Stimulated activated naive CD8-positive, alpha-beta T cell treated with anti-CD3 and anti-CD28 coated beads, Interleukin-15, amount 100 ng/mL, for 72 hours (primary cell): ENCODE data around the gene MUTYH.

Experiments used
- ATAC-seq: fragments of 150-1000 bp; cut with Tn5 transposase; 2 replicates; pipeline ENCODE4 v1.10.0; 2021; ENCODE audit warnings: mild to moderate bottlenecking, moderate library complexity
- DNase-seq, 2 donors: peaks; one replicate each; pipeline ENCODE4 v3.0.0; 2021 to 2022
- H3K27ac Mint-ChIP-seq, 2 donors: one replicate each; pipeline ENCODE4 v1.8.0; 2022; ENCODE audit warnings: mild to moderate bottlenecking in 2 of 2, mixed read lengths in 2 of 2, moderate library complexity in 2 of 2
- H3K27me3 Mint-ChIP-seq: one replicate; pipeline ENCODE4 v1.8.0; 2022; ENCODE audit warnings: mixed read lengths
- H3K4me1 Mint-ChIP-seq: one replicate; pipeline ENCODE4 v1.8.0; 2022; ENCODE audit warnings: mild to moderate bottlenecking, mixed read lengths
- H3K4me3 Mint-ChIP-seq, 2 donors: one replicate each; pipeline ENCODE4 v1.8.0; 2022; ENCODE audit warnings: mild to moderate bottlenecking in 2 of 2, mixed read lengths in 2 of 2, moderate library complexity in 1 of 2
- H3K9me3 Mint-ChIP-seq, 2 donors: one replicate each; pipeline ENCODE4 v1.8.0; 2022; ENCODE audit warnings: mixed read lengths in 2 of 2

Gene MUTYH

GRCh38 chr1:45334308-45335245, 5.7 kb downstream of the MUTYH start:
- H3K4me3 Mint-ChIP-seq, result no peak overlapping the region
- ATAC-seq (no peak), DNase-seq (no peak)
- peak overlapping the region; percentile 20 to 75 for H3K27ac Mint-ChIP-seq
- H3K9me3 Mint-ChIP-seq, result peaks cover 8 to 10% of the 10 kb centered on the region in 2 donors
- H3K27me3 Mint-ChIP-seq, result no peaks in the 10 kb centered on the region
- H3K4me1 Mint-ChIP-seq, result peaks cover 35% of the 10 kb centered on the region

DNA sequence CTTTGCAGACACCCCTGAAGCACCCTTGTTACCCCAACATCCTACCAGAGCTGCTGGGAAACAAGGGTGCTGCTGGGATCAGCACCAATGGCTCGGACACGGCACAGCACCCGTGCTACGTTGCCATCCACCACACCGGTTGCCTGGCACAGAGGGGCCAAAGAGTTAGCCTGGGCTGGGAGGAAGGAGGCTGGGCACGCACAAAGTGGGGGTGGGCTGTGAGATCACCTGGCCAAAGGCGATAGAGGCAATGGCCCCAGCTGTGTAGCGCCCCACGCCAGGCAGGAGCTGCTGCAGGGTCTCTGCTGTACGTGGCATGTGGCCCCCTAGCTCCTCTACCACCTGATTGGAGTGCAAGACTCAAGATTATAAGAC, 7.9 kb downstream of the MUTYH start:
- peaks cover 39% of the 10 kb centered on the region for H3K4me1 Mint-ChIP-seq
- ATAC-seq (no peak), DNase-seq (no peak)
- H3K9me3 Mint-ChIP-seq, result no peaks in the 10 kb centered on the region
- H3K27ac Mint-ChIP-seq, result no peak overlapping the region
- H3K4me3 Mint-ChIP-seq, result no peak overlapping the region
- H3K27me3 Mint-ChIP-seq, result no peaks in the 10 kb centered on the region

DNA sequence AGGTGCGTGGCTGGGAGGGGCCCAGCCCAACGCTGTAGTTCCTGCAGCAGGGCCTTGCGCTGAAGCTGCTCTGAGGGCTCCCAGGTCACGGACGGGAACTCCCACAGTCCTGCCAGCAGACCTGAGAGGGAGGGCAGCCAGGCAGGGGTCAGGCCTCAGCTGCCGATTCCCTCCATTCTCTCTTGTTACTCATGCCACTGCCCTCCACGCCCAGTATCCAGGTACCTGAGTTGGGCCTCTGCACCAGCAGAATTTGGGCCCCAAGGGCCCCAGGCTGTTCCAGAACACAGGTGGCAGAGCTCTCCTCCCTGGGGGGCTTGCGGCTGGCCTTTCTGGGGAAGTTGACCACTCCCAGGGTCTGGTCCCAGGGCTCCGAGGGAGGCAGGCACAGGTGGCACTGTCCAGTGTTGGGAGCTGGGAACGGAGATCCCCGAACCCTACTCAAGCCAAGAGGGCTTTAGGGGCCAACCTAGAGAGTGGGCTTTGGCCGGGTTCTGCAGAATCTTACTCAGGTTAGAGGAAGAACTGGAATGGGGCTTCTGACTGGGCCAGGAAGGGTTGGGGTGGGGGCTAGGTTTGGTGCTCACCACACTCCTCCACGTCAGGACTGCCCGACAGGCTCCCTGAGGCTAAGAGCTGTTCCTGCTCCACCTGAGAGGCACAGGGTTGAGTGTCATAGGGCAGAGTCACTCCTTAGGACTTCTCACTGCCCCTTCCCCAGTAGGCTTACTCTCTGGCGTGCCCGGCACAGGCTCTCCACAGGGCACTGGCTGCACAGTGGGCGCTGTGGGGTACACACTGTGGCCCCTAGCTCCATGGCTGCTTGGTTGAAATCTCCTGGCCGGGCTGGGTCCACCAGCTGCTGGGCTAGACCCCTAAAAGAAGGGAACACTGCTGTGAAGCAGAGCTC, 8.5 kb downstream of the MUTYH start:
- DNase-seq, result no peak
- H3K27me3 Mint-ChIP-seq, result no peaks in the 10 kb centered on the region
- peaks cover 38% of the 10 kb centered on the region for H3K4me1 Mint-ChIP-seq
- H3K4me3 Mint-ChIP-seq, result no peak overlapping the region
- no peaks in the 10 kb centered on the region for H3K9me3 Mint-ChIP-seq
- no peak overlapping the region for H3K27ac Mint-ChIP-seq
- no peak for ATAC-seq

GRCh38 chr1:45329445-45329844, 10.8 kb downstream of the MUTYH start:
- H3K27ac Mint-ChIP-seq, result peak overlapping the region in 1 of 2 donors; percentile 76

GRCh38 chr1:45328680-45329079, 11.6 kb downstream of the MUTYH start:
- no peak for DNase-seq
- Mint-ChIP-seq H3K4me1 (peaks cover 30% of the 10 kb centered on the region), H3K27me3 (no peaks in the 10 kb centered on the region), H3K9me3 (no peaks in the 10 kb centered on the region), H3K4me3 (peak overlapping the region; percentile 86 to 90), H3K27ac (peak overlapping the region; percentile 50 to 72)
- no peak for ATAC-seq

More at GRCh38 chr1:45329445-45329844, 10.8 kb downstream of the MUTYH start:
- ATAC-seq (no peak), DNase-seq (no peak)
- no peaks in the 10 kb centered on the region for H3K27me3 Mint-ChIP-seq
- peaks cover 34% of the 10 kb centered on the region for H3K4me1 Mint-ChIP-seq
- H3K9me3 Mint-ChIP-seq, result no peaks in the 10 kb centered on the region
- peak overlapping the region in 1 of 2 donors; percentile 90 for H3K4me3 Mint-ChIP-seq

- no peaks in the 10 kb centered on the region for H3K27me3 Mint-ChIP-seq
- no peaks in the 10 kb centered on the region for H3K9me3 Mint-ChIP-seq
- peaks cover 30% of the 10 kb centered on the region for H3K4me1 Mint-ChIP-seq
- ATAC-seq, result no peak
- peak overlapping the region; percentile 86 to 90 for H3K4me3 Mint-ChIP-seq
- peak in 1 of 2 donors; percentile 14 for DNase-seq
- peak overlapping the region; percentile 46 to 88 for H3K27ac Mint-ChIP-seq
Observed at GRCh38 chr1:45327644-45328515, 12.4 kb downstream of the MUTYH start.

DNA sequence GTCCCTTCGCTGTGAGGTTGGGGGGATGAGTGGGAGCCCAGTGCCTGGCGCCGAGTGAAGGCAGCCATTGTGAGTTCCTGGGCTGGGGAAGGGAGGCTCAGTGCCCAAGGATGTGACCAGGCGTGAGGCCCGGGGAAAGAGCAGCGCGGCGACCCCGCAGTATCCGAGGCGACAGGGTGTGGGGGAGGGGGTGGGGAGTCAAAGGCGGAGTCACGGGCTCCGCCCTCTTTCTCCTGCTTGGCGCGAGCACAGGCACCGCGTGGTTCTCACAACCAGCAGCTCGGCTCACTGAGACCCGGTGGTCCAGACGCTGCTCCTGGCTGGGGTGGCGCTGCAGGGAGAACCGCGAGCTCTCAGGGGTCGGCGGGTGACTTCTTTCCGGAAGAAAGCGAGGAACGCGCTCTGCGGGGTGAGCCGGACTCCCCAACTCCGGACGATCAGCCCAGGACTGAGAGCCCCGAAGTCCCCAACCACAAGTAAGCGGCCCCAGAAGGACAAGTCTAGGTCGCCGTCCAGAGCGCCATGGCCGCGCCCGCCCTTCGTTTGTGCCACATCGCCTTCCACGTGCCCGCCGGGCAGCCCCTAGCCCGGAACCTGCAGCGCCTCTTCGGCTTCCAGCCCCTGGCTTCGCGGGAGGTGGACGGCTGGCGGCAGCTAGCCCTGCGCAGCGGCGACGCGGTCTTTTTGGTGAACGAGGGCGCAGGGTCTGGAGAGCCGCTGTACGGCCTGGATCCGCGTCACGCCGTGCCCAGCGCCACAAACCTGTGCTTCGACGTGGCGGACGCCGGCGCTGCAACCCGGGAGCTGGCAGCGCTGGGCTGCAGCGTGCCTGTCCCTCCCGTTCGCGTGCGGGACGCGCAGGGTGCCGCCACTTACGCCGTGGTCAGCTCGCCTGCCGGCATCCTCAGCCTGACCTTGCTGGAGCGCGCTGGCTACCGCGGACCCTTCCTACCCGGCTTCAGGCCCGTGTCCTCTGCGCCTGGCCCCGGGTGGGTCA, 13.3 kb downstream of the MUTYH start, which contains the start of gene HPDL:
TSS of gene HPDL (plus strand) at position 269 of the 997 bp plus-strand sequence. CDS start at position 523, 254 bp downstream.
- Mint-ChIP-seq H3K9me3 (no peaks in the 10 kb centered on the region), H3K4me1 (peaks cover 30% of the 10 kb centered on the region), H3K27ac (peak within 1 kb of the TSS; percentile 89 to 94), H3K4me3 (peak within 1 kb of the TSS; percentile 86 to 90), H3K27me3 (no peaks in the 10 kb centered on the region)
- DNase-seq (peak; percentile 63 to 81), ATAC-seq (peak; percentile 94)

DNA sequence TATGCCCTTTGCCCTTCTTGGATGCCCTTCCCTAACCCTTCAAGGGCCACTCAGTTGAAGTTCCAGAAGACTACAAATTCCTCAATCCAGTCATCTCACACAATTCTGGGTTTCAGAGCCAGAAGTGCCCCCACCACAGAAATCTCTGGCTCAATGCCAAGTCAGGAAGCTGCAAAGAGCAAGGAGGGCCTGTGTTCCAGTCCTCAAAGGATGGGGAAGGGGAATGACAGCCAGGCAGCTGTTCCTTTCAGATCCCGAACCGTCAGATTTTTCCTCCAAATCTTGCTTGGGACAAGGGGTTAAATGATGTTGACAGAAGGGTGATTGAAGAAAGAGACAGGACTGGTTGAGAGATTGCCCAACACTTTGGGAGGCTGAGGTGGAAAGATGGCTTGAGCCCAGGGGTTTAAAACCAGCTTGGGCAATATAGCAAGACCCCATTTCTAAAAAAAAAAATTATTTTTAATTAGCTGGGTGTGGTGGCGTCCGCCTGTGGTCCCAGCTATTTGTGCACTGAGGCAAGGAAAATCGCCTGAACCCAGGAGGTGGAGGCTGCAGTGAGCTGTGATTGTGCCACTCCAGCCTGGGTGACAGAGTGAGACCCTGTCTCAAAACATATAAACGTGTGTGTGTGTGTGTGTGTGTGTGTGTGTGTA, 14.3 kb downstream of the MUTYH start:
- ATAC-seq (no peak), DNase-seq (no peak)
- peak overlapping the region; percentile 89 to 94 for H3K27ac Mint-ChIP-seq
- H3K4me3 Mint-ChIP-seq, result peak overlapping the region; percentile 86 to 90
- no peaks in the 10 kb centered on the region for H3K9me3 Mint-ChIP-seq
- no peaks in the 10 kb centered on the region for H3K27me3 Mint-ChIP-seq
- H3K4me1 Mint-ChIP-seq, result peaks cover 30% of the 10 kb centered on the region

GRCh38 chr1:45322486-45323040, 17.7 kb downstream of the MUTYH start:
- no peaks in the 10 kb centered on the region for H3K27me3 Mint-ChIP-seq
- ATAC-seq (no peak), DNase-seq (no peak)
- no peak overlapping the region for H3K4me3 Mint-ChIP-seq
- no peak overlapping the region for H3K27ac Mint-ChIP-seq
- peaks cover 7% of the 10 kb centered on the region for H3K4me1 Mint-ChIP-seq
- no peaks in the 10 kb centered on the region for H3K9me3 Mint-ChIP-seq

- no peak for DNase-seq
- Mint-ChIP-seq H3K4me1 (peaks cover 3% of the 10 kb centered on the region), H3K4me3 (no peak overlapping the region), H3K27me3 (no peaks in the 10 kb centered on the region), H3K27ac (no peak overlapping the region), H3K9me3 (no peaks in the 10 kb centered on the region)
- ATAC-seq, result no peak
Observed at GRCh38 chr1:45321444-45321843, 18.8 kb downstream of the MUTYH start.

GRCh38 chr1:45319761-45320160, 20.5 kb downstream of the MUTYH start:
- Mint-ChIP-seq H3K9me3 (no peaks in the 10 kb centered on the region), H3K27me3 (no peaks in the 10 kb centered on the region), H3K4me3 (no peak overlapping the region), H3K27ac (no peak overlapping the region), H3K4me1 (no peaks in the 10 kb centered on the region)
- ATAC-seq (no peak), DNase-seq (no peak)

GRCh38 chr1:45317166-45317565, 23.1 kb downstream of the MUTYH start:
- no peak for DNase-seq
- no peak for ATAC-seq
- no peaks in the 10 kb centered on the region for H3K27me3 Mint-ChIP-seq
- H3K4me3 Mint-ChIP-seq, result no peak overlapping the region
- no peaks in the 10 kb centered on the region for H3K9me3 Mint-ChIP-seq
- no peak overlapping the region for H3K27ac Mint-ChIP-seq
- no peaks in the 10 kb centered on the region for H3K4me1 Mint-ChIP-seq

DNA sequence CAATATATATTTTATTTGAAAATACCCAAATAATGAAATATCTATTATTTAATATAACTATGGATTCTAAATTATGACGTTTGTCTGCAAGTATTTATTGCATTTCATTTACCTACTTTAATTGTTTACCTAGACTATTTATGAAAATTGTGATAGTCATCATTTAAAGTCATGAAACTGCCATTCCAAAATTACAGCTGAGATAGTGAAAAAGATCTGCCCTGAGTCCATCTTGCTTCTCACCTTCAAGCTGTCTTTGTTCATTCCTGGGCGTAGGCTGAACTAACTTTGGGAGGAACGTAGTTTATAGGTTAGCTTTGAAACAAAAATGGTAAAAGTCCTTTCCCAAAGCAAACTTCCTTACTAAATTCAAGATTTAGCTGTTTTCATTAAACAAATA, 26.0 kb downstream of the MUTYH start:
- Mint-ChIP-seq H3K27ac (no peak overlapping the region), H3K9me3 (no peaks in the 10 kb centered on the region), H3K27me3 (no peaks in the 10 kb centered on the region), H3K4me1 (no peaks in the 10 kb centered on the region), H3K4me3 (no peak overlapping the region)
- no peak for DNase-seq
- ATAC-seq, result no peak
